Heart right ventricle (tissue), 16 donors: ENCODE data around the gene FBXO38. TPM values are rescaled to one million over a fixed set of nuclear protein-coding genes. Genes with fewer than 3 reads are reported as not detected.

Source experiments
- ATAC-seq, 8 donors: fragments of 200-7000 bp; cut with Tn5 transposase; one replicate each; pipeline ENCODE4 v1.9.1; 2020; ENCODE audit warnings: mild to moderate bottlenecking in 8 of 8, moderate library complexity in 8 of 8, moderate number of reproducible peaks in 1 of 8
- DNase-seq, 2 donors: peaks; one replicate each; pipeline ENCODE4 v3.0.0-alpha.2; 2020
- H3K27ac ChIP-seq, 10 donors: fragments of 200-600 bp; sonication (generic) in 2 of 10; one replicate each; pipeline versions ENCODE4 v1.5.0 to v1.8.0; 2020 to 2022; ENCODE audit warnings: mild to moderate bottlenecking in 3 of 10
- H3K27me3 ChIP-seq, 7 donors: fragments of 200-600 bp; one replicate each; pipeline ENCODE4 v1.8.0; 2021 to 2022; ENCODE audit warnings: mild to moderate bottlenecking in 2 of 7
- H3K36me3 ChIP-seq, 9 donors: fragments of 200-600 bp; sonication (generic) in 1 of 9; one replicate each; pipeline versions ENCODE4 v1.5.0 to v1.8.0; 2020 to 2022; ENCODE audit warnings: mild to moderate bottlenecking in 2 of 9
- H3K4me1 ChIP-seq, 9 donors: fragments of 200-600 bp; sonication (generic) in 1 of 9; one replicate each; pipeline versions ENCODE4 v1.5.0 to v1.8.0; 2020 to 2022; ENCODE audit warnings: mild to moderate bottlenecking in 4 of 9
- H3K4me3 ChIP-seq, 10 donors: fragments of 200-600 bp; sonication (generic) in 2 of 10; one replicate each; pipeline versions ENCODE4 v1.5.0 to v1.8.0; 2020 to 2022; ENCODE audit warnings: mild to moderate bottlenecking in 7 of 10, moderate library complexity in 2 of 10
- H3K9me3 ChIP-seq, 11 donors: fragments of 200-600 bp in 10 of 11; sonication (generic) in 2 of 11; one replicate each; pipeline versions ENCODE4 v1.5.0 to v1.8.0; 2013 to 2022; ENCODE audit warnings: mild to moderate bottlenecking in 2 of 11, control low read depth in 1 of 11, moderate library complexity in 1 of 11
- CTCF ChIP-seq, 9 donors: fragments of 200-600 bp; sonication (generic) in 2 of 9; IDR thresholded peaks; one replicate each; pipeline versions ENCODE4 v1.5.0 to v1.8.0; 2021 to 2022; ENCODE audit warnings: antibody characterized with exemption in 9 of 9, mild to moderate bottlenecking in 5 of 9, moderate library complexity in 1 of 9
- WGBS, 2 donors: extraction: QIAGEN DNeasy Blood & Tissue Kit; methylation state at CpG; one replicate each; pipeline ENCODE4 v1.1.7; 2013; ENCODE audit warnings: inconsistent platforms in 1 of 2; 5-methylcytosine and 5-hydroxymethylcytosine counted together
- intact Hi-C, 10 donors: fragments of 100-400 bp; cut with DNase I; formaldehyde crosslinking; loops; one replicate each; pipeline versions ENCODE4 v1.11.1 to v1.14.2; 2022
- polyA plus RNA-seq, 2 donors: library from polyadenylated mRNA; stranded (reverse); fragments of 200-250 nt; gene quantifications; one replicate each; pipeline ENCODE4 v1.2.3, GENCODE V29; 2013
- total RNA-seq, 10 donors: library from RNA; stranded (reverse); fragmentation: NEBNext Ultra II Directional in 3 of 10; extraction: Animal tissue kit (Norgen Biotek cat#: 25700) in 3 of 10; gene quantifications; one replicate each; pipeline versions ENCODE4 v1.2.1 to v1.2.4, GENCODE V29; 2021 to 2023
- donor health status: Arrhythmogenic right ventricular cardiomyopathy.
- donor health status: ischemic (EF 13 %, LVEDD 7.1; RV severe dilation, severe dysfunction).
- donor health status: healthy with polysubstance abuse.
- donor health status: DM: no; HTN: yes; CAD: no.
- donor health status: DM: no; HTN: no; CAD: no.
- donor health status: ischemic (EF 25% LVEDD 6.9; RV normal size, moderate dysfunction).
- donor health status: ischemic (EF 25% LVEDD 5.7; RV mildly dilated, moderate dysfunction).
- donor health status: healthy.
- donor health status: DM: yes; HTN: yes; CAD: no.
- donor health status: Ischemic cardiomyopathy.
- donor health status: ischemic (EF 35%, LVEDD 5.7; RV mildly dilated, moderate dysfunction).
- donor health status: nonischemic (EF 11% LVEDD 7.7; RV severe dilation, severe dysfunction).
- donor health status: DM: yes; HTN: yes; CAD: no.
- donor health status: PGD.
- donor health status: ischemic (EF 29% LVEDD 5.4; RV normal size, mild dysfunction).
- donor health status: nonischemic (EF 23%, LVEDD 6.1; RV moderate dilation, normal function).

Gene FBXO38
- total and polyA plus RNA-seq, 12 donors: 10.2 to 66.4 (median 46.6) TPM

- Histone ChIP-seq H3K4me3 (peak overlapping the region; percentile 62 to 92 (median 84)), H3K4me1 (peaks cover 0 to 90% (median 66%) of the 10 kb centered on the region in 9 donors)
- intact Hi-C loops: loop anchor here in 1 of 10 donors (10.0 kb wide), 1 partner anchor 430 kb away; no protein-coding TSS in a partner anchor
Measured at GRCh38 chr5:148384380-148384737, 601 bp downstream of the FBXO38 start.

GRCh38 chr5:148385094-148385493 is 1.3 kb downstream of the FBXO38 start:
- 92 to 93% methylated on average over 1 of the region's 1 CpG for WGBS, 2 donors
- Histone ChIP-seq H3K27ac (peak overlapping the region in 3 of 10 donors; percentile 93 to 98 (median 95)), H3K9me3 (no peaks in the 10 kb centered on the region), H3K27me3 (no peaks in the 10 kb centered on the region), H3K4me3 (peak overlapping the region in 6 of 10 donors; percentile 74 to 92 (median 86)), H3K36me3 (peaks cover 0 to 29% (median 0%) of the 10 kb centered on the region in 9 donors), H3K4me1 (peaks cover 0 to 90% (median 58%) of the 10 kb centered on the region in 9 donors)
- no peak for ATAC-seq
- no peak for DNase-seq
- intact Hi-C loops: loop anchor here in 1 of 10 donors (10.0 kb wide), 1 partner anchor 430 kb away; no protein-coding TSS in a partner anchor
- TF ChIP-seq CTCF (IDR thresholded peaks at IDR 0.05): no peak

More at GRCh38 chr5:148384380-148384737, 601 bp downstream of the FBXO38 start:
- H3K9me3 ChIP-seq: no peaks in the 10 kb centered on the region
- DNase-seq (no peak), ATAC-seq (peak in 6 of 8 donors; percentile 2 to 29 (median 13))
- no peaks in the 10 kb centered on the region for H3K27me3 ChIP-seq
- H3K27ac ChIP-seq: peak overlapping the region in 9 of 10 donors; percentile 86 to 98 (median 91)
- no peak for TF ChIP-seq CTCF (IDR thresholded peaks at IDR 0.05)
- WGBS, 2 donors: 2 to 6% methylated on average over 6 of the region's 6 CpGs
- H3K36me3 ChIP-seq: peaks cover 0 to 23% (median 0%) of the 10 kb centered on the region in 9 donors

GRCh38 chr5:148386041-148386440 is 2.3 kb downstream of the FBXO38 start:
- DNase-seq: no peak
- Histone ChIP-seq H3K4me3 (no peak overlapping the region), H3K36me3 (peaks cover 0 to 29% (median 0%) of the 10 kb centered on the region in 9 donors), H3K27me3 (no peaks in the 10 kb centered on the region), H3K27ac (peak overlapping the region in 1 of 10 donors; percentile 98), H3K4me1 (peaks cover 0 to 90% (median 63%) of the 10 kb centered on the region in 9 donors), H3K9me3 (no peaks in the 10 kb centered on the region)
- TF ChIP-seq CTCF (IDR thresholded peaks at IDR 0.05): no peak
- WGBS, 2 donors: 93 to 97% methylated on average over 1 of the region's 1 CpG
- no peak for ATAC-seq
- intact Hi-C loops: loop anchor here in 1 of 10 donors (10.0 kb wide), 1 partner anchor 431 kb away; no protein-coding TSS in a partner anchor

- Histone ChIP-seq H3K27ac (peak overlapping the region in 3 of 10 donors; percentile 1 to 55 (median 4)), H3K36me3 (peaks cover 0 to 29% (median 0%) of the 10 kb centered on the region in 9 donors), H3K4me3 (no peak overlapping the region), H3K4me1 (peaks cover 0 to 89% (median 72%) of the 10 kb centered on the region in 9 donors), H3K9me3 (no peaks in the 10 kb centered on the region), H3K27me3 (no peaks in the 10 kb centered on the region)
- intact Hi-C loops: loop anchor here in 1 of 10 donors (10.0 kb wide), 1 partner anchor 433 kb away; no protein-coding TSS in a partner anchor
- no peak for TF ChIP-seq CTCF (IDR thresholded peaks at IDR 0.05)
- DNase-seq: no peak
- 58 to 60% methylated on average over 3 of the region's 3 CpGs for WGBS, 2 donors
- ATAC-seq: no peak
Measured at GRCh38 chr5:148387325-148387724, 3.6 kb downstream of the FBXO38 start.
